Keratinocyte (primary cell): Measurements from ENCODE around the gene EPHB2. TPM values are rescaled to one million over a fixed set of nuclear protein-coding genes. Genes with fewer than 3 reads are reported as not detected.

Experiments used
- DNase-seq: peaks from one replicate; pipeline ENCODE4 v3.0.0-alpha.2; 2011; ENCODE audit warnings: low read depth, missing footprints, low spot score
- FAIRE-seq: peaks from 2 replicates; lab custom pipeline; 2011; peaks lifted over from hg19 to GRCh38; lab: Jason Lieb, UNC
- H2AFZ ChIP-seq: 2 replicates; pipeline ENCODE4 v1.6.0; 2012; ENCODE audit warnings: low read length, control low read depth, inconsistent platforms; ENCODE audit not compliant: control insufficient read depth
- H3K27ac ChIP-seq: 2 replicates; pipeline ENCODE4 v1.5.1; 2011; ENCODE audit warnings: low read length; ENCODE audit not compliant: control insufficient read depth, insufficient read depth
- H3K27me3 ChIP-seq: 3 replicates; pipeline ENCODE4 v1.6.0; 2011; ENCODE audit warnings: low read length; ENCODE audit not compliant: control insufficient read depth, insufficient read depth; ENCODE audit errors: extremely low read depth
- H3K36me3 ChIP-seq, 2 experiments: 2 replicates in 1 of 2; 3 replicates in 1 of 2; pipeline ENCODE4 v1.5.1; 2011; ENCODE audit warnings: low read length in 2 of 2, mild to moderate bottlenecking in 1 of 2; ENCODE audit not compliant: control insufficient read depth in 2 of 2, insufficient read depth in 2 of 2; ENCODE audit errors: extremely low read depth in 1 of 2
- H3K4me1 ChIP-seq: 3 replicates; pipeline ENCODE4 v1.5.1; 2011; ENCODE audit warnings: low read length; ENCODE audit not compliant: control insufficient read depth, insufficient read depth; ENCODE audit errors: extremely low read depth
- H3K4me2 ChIP-seq: 3 replicates; pipeline ENCODE4 v1.6.0; 2011; ENCODE audit warnings: low read depth, low read length; ENCODE audit not compliant: control insufficient read depth, insufficient read depth; ENCODE audit errors: extremely low read depth
- H3K4me3 ChIP-seq, 3 experiments: fragments of 200-600 bp in 1 of 3; sonication (generic) in 1 of 3; 2 replicates in 2 of 3; 3 replicates in 1 of 3; pipeline ENCODE4 v1.5.1; 2011 to 2016; ENCODE audit warnings: low read length in 3 of 3, mild to moderate bottlenecking in 3 of 3, control low read depth in 2 of 3, inconsistent platforms in 1 of 3, low read depth in 1 of 3, mixed read lengths in 1 of 3, mixed run types in 1 of 3, moderate library complexity in 1 of 3; ENCODE audit not compliant: control insufficient read depth in 2 of 3, insufficient read depth in 2 of 3; ENCODE audit errors: extremely low read depth in 1 of 3
- H3K79me2 ChIP-seq: 2 replicates; pipeline ENCODE4 v1.6.0; 2012; ENCODE audit warnings: low read length; ENCODE audit not compliant: control insufficient read depth, insufficient read depth
- H3K9ac ChIP-seq: 3 replicates; pipeline ENCODE4 v1.6.0; 2011; ENCODE audit warnings: low read length; ENCODE audit not compliant: control insufficient read depth, insufficient read depth; ENCODE audit errors: extremely low read depth
- H3K9me1 ChIP-seq: 3 replicates; pipeline ENCODE4 v1.6.0; 2011; ENCODE audit warnings: low read length; ENCODE audit not compliant: control insufficient read depth, insufficient read depth; ENCODE audit errors: extremely low read depth
- H3K9me3 ChIP-seq: 2 replicates; pipeline ENCODE4 v1.5.1; 2012; ENCODE audit warnings: low read depth, low read length; ENCODE audit not compliant: control insufficient read depth
- H4K20me1 ChIP-seq: 3 replicates; pipeline ENCODE4 v1.6.0; 2011; ENCODE audit warnings: low read length; ENCODE audit not compliant: control insufficient read depth, insufficient read depth; ENCODE audit errors: extremely low read depth
- EZH2 ChIP-seq: IDR thresholded peaks from one replicate; pipeline ENCODE4 v1.6.1; 2012; ENCODE audit warnings: inconsistent platforms, mild to moderate bottlenecking, low read length, moderate library complexity
- dilution Hi-C: fragments of 300-500 bp; cut with MboI; formaldehyde crosslinking; loops from one replicate; pipeline ENCODE4 v1.7.0; 2020; ENCODE audit warnings: low sequenced_read_pairs; ENCODE audit not compliant: extremely low pct_ligation_motif_present
- polyA plus RNA-seq, 5 experiments: library from polyadenylated mRNA; depleted of rRNA in 3 of 5; stranded (reverse) in 3 of 5; stranded (forward) in 1 of 5; unstranded in 1 of 5; fragments of >200 nt; gene quantifications; 1 replicate in 1 of 5; 2 replicates in 3 of 5; 3 replicates in 1 of 5; pipeline versions ENCODE4 v1.2.1 to v1.2.3, GENCODE V29; 2011 to 2012; ENCODE audit warnings: missing spikeins in 2 of 5, low read depth in 1 of 5, low replicate concordance in 1 of 5
- TF ChIP-seq, protein P1 (sequence below), 3 experiments: IDR thresholded peaks in 1 of 3; conservative IDR thresholded peaks in 1 of 3; optimal IDR thresholded peaks in 1 of 3; 2 replicates in 2 of 3; 3 replicates in 1 of 3; pipeline versions ENCODE3 to v1.5.1; 2011; ENCODE audit warnings: low read length in 3 of 3, mild to moderate bottlenecking in 3 of 3, moderate library complexity in 2 of 3, control low read depth in 1 of 3, inconsistent platforms in 1 of 3; ENCODE audit not compliant: insufficient read depth in 2 of 3; ENCODE audit errors: extremely low read depth in 1 of 3

The EPHB2 gene
- polyA plus RNA-seq, 1 donor (not counting 4 experiments of a cell fraction or from before 2014, with no cell fraction given) = 0.10 TPM

DNA sequence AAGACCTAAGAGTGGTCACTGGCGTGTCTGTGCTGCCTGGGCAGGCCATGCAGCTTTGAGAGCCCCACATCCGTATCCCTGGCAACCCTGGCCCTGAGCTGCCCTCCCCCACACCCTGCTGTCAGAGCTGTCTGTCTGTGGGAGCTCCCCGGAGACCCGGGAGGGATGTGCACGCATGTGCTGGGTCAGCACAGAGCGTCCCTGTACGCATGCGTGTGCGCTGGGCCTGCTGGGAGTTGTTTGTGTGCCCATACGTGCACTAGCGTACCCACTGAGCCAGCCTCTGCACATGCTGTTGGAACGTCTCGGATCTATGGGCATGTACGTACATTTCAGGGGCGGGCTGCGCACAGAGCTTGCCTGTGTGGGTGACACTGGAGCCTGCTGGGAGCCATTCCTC, 89.3 kb downstream of the EPHB2 start:
- DNase-seq = no peak
- Histone ChIP-seq H3K36me3 (no peaks in the 10 kb centered on the region), H3K9me1 (no peaks in the 10 kb centered on the region), H3K4me2 (no peak overlapping the region), H3K4me1 (peaks cover 7% of the 10 kb centered on the region), H3K4me3 (no peak overlapping the region), H2AFZ (peak overlapping the region; percentile 44), H3K27ac (no peak overlapping the region), H4K20me1 (no peaks in the 10 kb centered on the region), H3K9me3 (no peaks in the 10 kb centered on the region), H3K79me2 (no peaks in the 10 kb centered on the region), H3K27me3 (peaks cover 10% of the 10 kb centered on the region), H3K9ac (no peak overlapping the region)
- dilution Hi-C loops = no loop called here
- no peak for FAIRE-seq
- TF ChIP-seq EZH2 = no peak
- TF ChIP-seq, protein P1, sequence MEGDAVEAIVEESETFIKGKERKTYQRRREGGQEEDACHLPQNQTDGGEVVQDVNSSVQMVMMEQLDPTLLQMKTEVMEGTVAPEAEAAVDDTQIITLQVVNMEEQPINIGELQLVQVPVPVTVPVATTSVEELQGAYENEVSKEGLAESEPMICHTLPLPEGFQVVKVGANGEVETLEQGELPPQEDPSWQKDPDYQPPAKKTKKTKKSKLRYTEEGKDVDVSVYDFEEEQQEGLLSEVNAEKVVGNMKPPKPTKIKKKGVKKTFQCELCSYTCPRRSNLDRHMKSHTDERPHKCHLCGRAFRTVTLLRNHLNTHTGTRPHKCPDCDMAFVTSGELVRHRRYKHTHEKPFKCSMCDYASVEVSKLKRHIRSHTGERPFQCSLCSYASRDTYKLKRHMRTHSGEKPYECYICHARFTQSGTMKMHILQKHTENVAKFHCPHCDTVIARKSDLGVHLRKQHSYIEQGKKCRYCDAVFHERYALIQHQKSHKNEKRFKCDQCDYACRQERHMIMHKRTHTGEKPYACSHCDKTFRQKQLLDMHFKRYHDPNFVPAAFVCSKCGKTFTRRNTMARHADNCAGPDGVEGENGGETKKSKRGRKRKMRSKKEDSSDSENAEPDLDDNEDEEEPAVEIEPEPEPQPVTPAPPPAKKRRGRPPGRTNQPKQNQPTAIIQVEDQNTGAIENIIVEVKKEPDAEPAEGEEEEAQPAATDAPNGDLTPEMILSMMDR (optimal IDR thresholded peaks at IDR 0.05 in 1 of 3, IDR thresholded peaks at IDR 0.05 in 1 of 3, conservative IDR thresholded peaks at IDR 0.05 in 1 of 3; ENCODE audit: extremely low read depth in 1 of 3, insufficient read depth in 2 of 3, low read length in 3 of 3) = no peak

DNA sequence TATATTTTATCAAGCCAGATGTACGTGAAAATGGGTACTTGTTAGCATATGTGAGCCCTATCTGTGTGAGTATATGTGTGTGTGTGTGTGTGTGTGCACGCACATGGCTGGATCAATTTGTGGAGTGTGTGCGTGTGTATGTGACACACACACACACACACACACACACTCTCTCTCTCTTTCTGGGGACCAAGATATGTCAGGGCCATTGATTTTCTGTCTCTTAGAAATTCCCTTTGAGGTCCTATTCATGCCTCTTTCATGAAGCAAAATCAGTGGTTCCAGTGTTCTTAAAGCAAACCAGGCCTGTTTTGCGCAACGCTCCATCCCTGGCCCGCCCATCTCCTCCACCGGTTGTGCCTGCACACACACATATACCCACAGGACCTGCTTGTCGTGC, 90.0 kb downstream of the EPHB2 start:
- Histone ChIP-seq H3K4me3 (no peak overlapping the region), H3K4me1 (peaks cover 8% of the 10 kb centered on the region), H3K36me3 (no peaks in the 10 kb centered on the region), H3K27me3 (peaks cover 10% of the 10 kb centered on the region), H3K79me2 (no peaks in the 10 kb centered on the region), H3K27ac (no peak overlapping the region), H3K9me3 (no peaks in the 10 kb centered on the region), H3K9me1 (no peaks in the 10 kb centered on the region), H3K4me2 (no peak overlapping the region), H3K9ac (no peak overlapping the region), H2AFZ (no peak overlapping the region), H4K20me1 (no peaks in the 10 kb centered on the region)
- dilution Hi-C loops = no loop called here
- no peak for FAIRE-seq
- TF ChIP-seq EZH2 = no peak
- TF ChIP-seq, protein P1 (optimal IDR thresholded peaks at IDR 0.05 in 1 of 3, IDR thresholded peaks at IDR 0.05 in 1 of 3, conservative IDR thresholded peaks at IDR 0.05 in 1 of 3; ENCODE audit: extremely low read depth in 1 of 3, insufficient read depth in 2 of 3, low read length in 3 of 3) = no peak
- no peak for DNase-seq
